ENCODE measurements around the gene EFNA3.
A peak's percentile ranks its signal among the peaks of the same experiment; 100 is the strongest.

EFNA3 gene

GRCh38 chr1:155070721-155071569 is 7.7 kb upstream of the EFNA3 start:
- Mint-ChIP-seq H3K4me3 (peak overlapping the region; percentile 58), H3K27ac (peak overlapping the region; percentile 13), H3K4me1 (peaks cover 42% of the 10 kb centered on the region), H3K9me3 (no peaks in the 10 kb centered on the region), H3K36me3 (peaks cover 19% of the 10 kb centered on the region), H3K27me3 (no peaks in the 10 kb centered on the region)
- peak; percentile 90 for ATAC-seq

GRCh38 chr1:155071701-155072100 is 6.9 kb upstream of the EFNA3 start:
- ATAC-seq = no peak
- Mint-ChIP-seq H3K4me1 (peaks cover 34% of the 10 kb centered on the region), H3K36me3 (peaks cover 12% of the 10 kb centered on the region), H3K27me3 (no peaks in the 10 kb centered on the region), H3K4me3 (peak overlapping the region; percentile 38), H3K27ac (peak overlapping the region; percentile 13), H3K9me3 (no peaks in the 10 kb centered on the region)

DNA sequence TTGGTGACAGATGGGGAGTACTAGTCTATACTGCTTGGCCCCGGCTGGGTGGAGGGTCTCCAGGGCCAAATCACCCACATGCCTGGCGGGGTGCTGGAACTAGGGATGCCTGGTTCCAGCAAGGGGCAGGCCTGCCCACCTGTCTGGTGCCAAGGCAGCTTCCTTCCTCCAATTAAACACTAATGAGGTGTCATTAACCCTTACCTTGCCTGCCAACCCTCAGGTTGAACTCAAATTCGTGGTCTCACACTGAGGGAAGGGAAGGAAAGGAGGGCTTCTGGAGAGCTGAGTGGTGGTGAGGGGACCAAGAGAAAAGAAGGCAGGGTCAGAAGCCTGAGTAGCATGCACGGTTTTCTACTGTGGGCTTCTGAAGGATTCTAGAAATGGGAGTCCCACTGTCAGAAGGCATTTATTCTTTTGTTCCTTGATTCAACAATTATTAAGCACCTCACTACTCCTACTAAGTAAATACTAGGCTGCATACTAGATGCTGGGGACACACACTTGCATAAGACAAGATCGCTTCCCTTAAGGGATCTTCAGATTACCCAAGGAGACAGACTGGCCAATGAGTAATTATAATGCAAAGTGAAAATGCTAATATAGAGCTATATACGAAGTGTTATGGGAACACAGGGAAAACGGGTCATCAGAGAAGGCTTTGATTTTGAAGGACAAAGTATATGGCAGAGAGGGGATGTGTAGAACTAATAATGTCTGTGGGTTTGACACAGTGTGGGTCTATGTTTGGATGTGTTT is 5.9 kb upstream of the EFNA3 start:
- Mint-ChIP-seq H3K4me1 (peaks cover 31% of the 10 kb centered on the region), H3K27ac (no peak overlapping the region), H3K27me3 (no peaks in the 10 kb centered on the region), H3K4me3 (no peak overlapping the region), H3K36me3 (peaks cover 10% of the 10 kb centered on the region), H3K9me3 (no peaks in the 10 kb centered on the region)
- ATAC-seq = no peak

GRCh38 chr1:155073377-155074242 is 5.0 kb upstream of the EFNA3 start:
- Mint-ChIP-seq H3K4me1 (peaks cover 38% of the 10 kb centered on the region), H3K27me3 (no peaks in the 10 kb centered on the region), H3K4me3 (no peak overlapping the region), H3K9me3 (no peaks in the 10 kb centered on the region), H3K27ac (no peak overlapping the region), H3K36me3 (peaks cover 5% of the 10 kb centered on the region)
- no peak for ATAC-seq

DNA sequence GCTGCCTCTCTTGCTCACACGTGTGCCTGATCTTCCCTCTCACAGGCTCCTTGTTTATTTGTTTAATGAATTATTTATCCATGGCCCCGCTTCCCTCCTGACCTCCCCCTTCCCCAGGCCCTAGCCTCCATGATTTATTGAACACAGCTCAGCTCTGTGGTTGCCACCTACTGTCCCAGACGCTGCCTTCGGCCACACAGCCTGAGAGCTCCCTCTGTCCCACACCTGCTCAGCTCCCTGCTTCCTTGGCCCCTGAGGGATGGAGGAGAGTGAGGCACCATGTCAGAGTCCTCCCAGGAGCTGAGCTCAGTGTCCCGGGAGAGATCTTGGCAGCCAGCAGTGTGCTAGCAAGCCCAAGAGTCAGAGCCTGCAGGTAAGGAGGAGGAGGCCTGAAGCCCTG is 3.1 kb upstream of the EFNA3 start:
- Mint-ChIP-seq H3K4me1 (peaks cover 43% of the 10 kb centered on the region), H3K27ac (no peak overlapping the region), H3K9me3 (no peaks in the 10 kb centered on the region), H3K36me3 (no peaks in the 10 kb centered on the region), H3K4me3 (no peak overlapping the region), H3K27me3 (peaks cover 15% of the 10 kb centered on the region)
- no peak for ATAC-seq

DNA sequence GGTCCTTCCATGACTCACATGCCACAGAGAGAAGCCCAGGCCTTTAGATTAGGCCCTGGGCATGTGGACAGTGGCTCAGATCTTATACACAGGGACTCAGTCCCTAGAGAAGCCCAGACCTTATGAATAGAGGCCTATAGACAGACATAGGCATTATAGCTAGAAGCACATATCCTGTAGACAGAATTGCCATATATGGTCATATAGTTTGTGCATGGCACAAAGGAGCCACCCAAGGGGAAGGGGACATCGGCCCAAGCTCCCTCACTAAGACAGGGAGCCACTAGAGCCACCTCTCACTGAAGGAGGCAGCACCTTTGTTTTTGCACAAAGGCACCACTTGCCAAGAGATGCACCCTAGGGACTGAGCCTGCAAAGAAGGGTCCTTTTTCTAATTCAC is 2.3 kb upstream of the EFNA3 start:
- Mint-ChIP-seq H3K4me1 (peaks cover 42% of the 10 kb centered on the region), H3K4me3 (no peak overlapping the region), H3K27ac (no peak overlapping the region), H3K9me3 (no peaks in the 10 kb centered on the region), H3K36me3 (no peaks in the 10 kb centered on the region), H3K27me3 (peaks cover 19% of the 10 kb centered on the region)
- ATAC-seq = no peak

DNA sequence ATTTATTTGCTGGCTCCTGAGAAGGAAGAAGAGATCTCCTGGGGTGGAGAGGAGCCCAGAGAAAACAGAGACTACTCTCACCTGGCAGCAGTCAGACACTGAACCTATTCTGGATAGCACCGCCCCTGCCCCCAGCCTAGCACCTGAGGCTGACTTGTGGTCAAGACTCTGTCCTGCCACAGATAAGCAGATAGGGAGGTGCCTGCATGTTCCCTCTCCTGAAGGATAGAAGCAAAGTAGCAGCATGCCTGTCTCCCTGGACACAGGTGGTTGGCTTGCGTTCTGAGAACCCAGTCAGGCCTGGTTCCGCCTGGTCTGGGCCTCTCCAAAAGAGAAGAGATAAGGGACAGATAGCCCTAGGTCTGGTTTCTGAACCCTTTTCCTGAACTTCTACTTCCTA is 1.3 kb upstream of the EFNA3 start:
- H3K4me1 Mint-ChIP-seq = peaks cover 46% of the 10 kb centered on the region
- H3K36me3 Mint-ChIP-seq = no peaks in the 10 kb centered on the region
- H3K4me3 Mint-ChIP-seq = no peak overlapping the region
- no peak overlapping the region for H3K27ac Mint-ChIP-seq
- no peaks in the 10 kb centered on the region for H3K9me3 Mint-ChIP-seq
- peaks cover 28% of the 10 kb centered on the region for H3K27me3 Mint-ChIP-seq
- no peak for ATAC-seq

DNA sequence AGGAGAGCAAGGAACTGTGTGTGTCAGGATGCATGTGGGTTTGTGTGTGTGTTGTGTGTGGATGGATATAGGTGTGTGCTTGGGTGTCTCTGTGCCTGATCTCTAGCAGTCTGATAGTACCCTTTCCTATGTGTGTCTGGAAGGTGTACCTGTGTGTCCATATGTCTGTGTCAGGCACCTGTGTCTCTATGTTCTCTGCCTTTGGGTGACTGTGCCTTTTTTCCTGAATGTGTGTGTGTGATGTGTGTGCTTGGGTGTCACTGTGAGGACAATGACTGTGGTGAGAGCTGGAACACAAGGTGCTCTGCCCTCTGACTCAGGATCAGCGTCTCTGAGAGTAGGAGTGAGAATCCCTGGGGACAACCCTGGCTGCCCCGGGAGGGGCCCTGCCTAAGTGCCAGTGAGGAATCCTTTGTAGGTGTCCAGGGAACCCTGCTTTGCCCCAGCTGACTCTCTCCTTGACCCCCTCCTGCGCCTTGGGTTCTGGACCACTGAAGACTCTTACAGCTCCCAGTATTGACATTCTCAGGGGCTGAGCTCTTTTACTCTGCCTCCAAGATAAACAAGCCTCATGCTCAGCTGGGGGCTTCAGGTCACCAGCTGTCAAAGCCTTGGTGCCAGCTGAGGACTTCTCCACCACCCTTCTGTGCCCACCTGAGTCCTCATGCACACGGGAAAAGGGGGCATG is 735 bp upstream of the EFNA3 start:
- H3K4me3 Mint-ChIP-seq = no peak overlapping the region
- H3K27ac Mint-ChIP-seq = no peak overlapping the region
- H3K27me3 Mint-ChIP-seq = peaks cover 34% of the 10 kb centered on the region
- H3K36me3 Mint-ChIP-seq = no peaks in the 10 kb centered on the region
- H3K9me3 Mint-ChIP-seq = no peaks in the 10 kb centered on the region
- no peak for ATAC-seq
- H3K4me1 Mint-ChIP-seq = peaks cover 50% of the 10 kb centered on the region

DNA sequence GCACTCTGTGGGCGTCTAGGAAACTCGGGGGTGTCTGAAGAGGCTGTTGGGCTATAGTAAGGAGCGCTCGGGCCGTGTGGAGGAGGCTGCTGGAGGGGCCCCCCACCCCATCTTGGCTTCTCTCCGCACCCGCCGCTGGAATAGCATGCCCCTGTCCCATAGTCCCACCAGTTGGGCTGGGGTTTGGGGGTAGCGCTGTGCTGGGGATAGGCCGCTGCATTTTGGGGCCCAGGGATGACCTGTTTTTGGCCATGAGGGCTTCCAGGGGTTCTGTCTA is 511 bp downstream of the EFNA3 start:
- H3K9me3 Mint-ChIP-seq = no peaks in the 10 kb centered on the region
- peak overlapping the region; percentile 50 for H3K27ac Mint-ChIP-seq
- H3K4me1 Mint-ChIP-seq = peaks cover 47% of the 10 kb centered on the region
- H3K27me3 Mint-ChIP-seq = peaks cover 47% of the 10 kb centered on the region
- ATAC-seq = no peak
- H3K36me3 Mint-ChIP-seq = no peaks in the 10 kb centered on the region
- H3K4me3 Mint-ChIP-seq = peak overlapping the region; percentile 68

- no peaks in the 10 kb centered on the region for H3K36me3 Mint-ChIP-seq
- peak overlapping the region; percentile 68 for H3K4me3 Mint-ChIP-seq
- H3K4me1 Mint-ChIP-seq = peaks cover 52% of the 10 kb centered on the region
- no peaks in the 10 kb centered on the region for H3K9me3 Mint-ChIP-seq
- no peak for ATAC-seq
- H3K27me3 Mint-ChIP-seq = peaks cover 47% of the 10 kb centered on the region
- H3K27ac Mint-ChIP-seq = peak overlapping the region; percentile 50
These were observed 1.1 kb downstream of the EFNA3 start for GRCh38 chr1:155079487-155080311.

- Mint-ChIP-seq H3K36me3 (no peaks in the 10 kb centered on the region), H3K27ac (no peak overlapping the region), H3K27me3 (peaks cover 47% of the 10 kb centered on the region), H3K4me3 (peak overlapping the region; percentile 6), H3K9me3 (no peaks in the 10 kb centered on the region), H3K4me1 (peaks cover 57% of the 10 kb centered on the region)
- ATAC-seq = no peak
These were observed 1.9 kb downstream of the EFNA3 start for GRCh38 chr1:155080312-155081228.

GRCh38 chr1:155081472-155082300 is 3.0 kb downstream of the EFNA3 start:
- ATAC-seq = no peak
- no peaks in the 10 kb centered on the region for H3K9me3 Mint-ChIP-seq
- peaks cover 47% of the 10 kb centered on the region for H3K27me3 Mint-ChIP-seq
- peaks cover 66% of the 10 kb centered on the region for H3K4me1 Mint-ChIP-seq
- peak overlapping the region; percentile 65 for H3K4me3 Mint-ChIP-seq
- no peak overlapping the region for H3K27ac Mint-ChIP-seq
- no peaks in the 10 kb centered on the region for H3K36me3 Mint-ChIP-seq
